WERI-Rb-1 (cell line): Measurements from ENCODE around the gene SOX18.

Source experiments
- DNase-seq: peaks from one replicate; pipeline ENCODE4 v3.0.0-alpha.2; 2020
- H3K27ac ChIP-seq: fragments of 250-450 bp; sonication (Bioruptor Pico); 2 replicates; pipeline ENCODE4 v1.5.1; 2020; ENCODE audit warnings: mild to moderate bottlenecking, moderate library complexity
- H3K27me3 ChIP-seq: fragments of 250-450 bp; sonication (Bioruptor Pico); 2 replicates; pipeline ENCODE4 v1.5.1; 2021; ENCODE audit warnings: mild to moderate bottlenecking, low read depth, moderate library complexity; ENCODE audit not compliant: insufficient read depth, severe bottlenecking
- H3K36me3 ChIP-seq: fragments of 250-450 bp; sonication (Bioruptor Pico); 2 replicates; pipeline ENCODE4 v1.5.1; 2020; ENCODE audit warnings: mild to moderate bottlenecking, moderate library complexity
- H3K4me3 ChIP-seq: 2 replicates; pipeline ENCODE4 v1.5.1; 2011; ENCODE audit warnings: low read depth, mild to moderate bottlenecking, control low read depth, low read length
- H3K9me3 ChIP-seq: fragments of 250-450 bp; sonication (Bioruptor Pico); 2 replicates; pipeline ENCODE4 v1.5.1; 2021; ENCODE audit warnings: mild to moderate bottlenecking, moderate library complexity; ENCODE audit not compliant: severe bottlenecking
- TF ChIP-seq, protein P1 (sequence below): IDR thresholded peaks from 2 replicates; pipeline ENCODE4 v1.5.1; 2011; ENCODE audit warnings: low read depth, mild to moderate bottlenecking, control low read depth, inconsistent platforms, low read length

Gene SOX18

DNA sequence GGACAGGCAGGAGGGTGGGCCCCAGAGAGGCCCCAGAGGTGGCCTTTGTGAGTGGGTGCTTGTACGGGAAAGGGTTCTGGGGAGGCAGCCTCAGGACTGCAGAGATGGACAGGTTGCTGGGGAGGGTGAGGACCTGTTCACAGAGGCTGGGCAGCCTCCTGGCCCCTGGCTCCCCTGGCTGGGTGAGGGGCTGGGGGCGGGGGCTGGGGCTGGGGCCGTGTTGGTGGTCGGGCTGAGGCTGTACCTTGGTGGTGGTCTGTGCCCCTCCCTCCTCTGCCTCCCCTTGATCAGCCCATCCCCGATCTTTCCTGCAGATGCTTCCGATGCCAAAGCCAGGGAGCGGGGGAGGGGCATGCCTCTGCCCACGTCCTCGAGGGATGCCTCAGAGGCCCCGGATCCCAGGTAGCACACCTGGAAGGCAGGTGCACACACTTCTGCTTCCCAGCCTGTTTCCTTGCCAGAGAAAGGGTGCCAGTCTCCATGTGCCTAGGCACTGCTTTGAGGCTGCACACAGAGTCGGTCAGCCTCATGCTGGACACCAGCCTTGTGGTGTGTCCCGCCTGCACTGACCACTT, 18.4 kb upstream of the SOX18 start:
- DNase-seq = no peak
- TF ChIP-seq, protein P1, sequence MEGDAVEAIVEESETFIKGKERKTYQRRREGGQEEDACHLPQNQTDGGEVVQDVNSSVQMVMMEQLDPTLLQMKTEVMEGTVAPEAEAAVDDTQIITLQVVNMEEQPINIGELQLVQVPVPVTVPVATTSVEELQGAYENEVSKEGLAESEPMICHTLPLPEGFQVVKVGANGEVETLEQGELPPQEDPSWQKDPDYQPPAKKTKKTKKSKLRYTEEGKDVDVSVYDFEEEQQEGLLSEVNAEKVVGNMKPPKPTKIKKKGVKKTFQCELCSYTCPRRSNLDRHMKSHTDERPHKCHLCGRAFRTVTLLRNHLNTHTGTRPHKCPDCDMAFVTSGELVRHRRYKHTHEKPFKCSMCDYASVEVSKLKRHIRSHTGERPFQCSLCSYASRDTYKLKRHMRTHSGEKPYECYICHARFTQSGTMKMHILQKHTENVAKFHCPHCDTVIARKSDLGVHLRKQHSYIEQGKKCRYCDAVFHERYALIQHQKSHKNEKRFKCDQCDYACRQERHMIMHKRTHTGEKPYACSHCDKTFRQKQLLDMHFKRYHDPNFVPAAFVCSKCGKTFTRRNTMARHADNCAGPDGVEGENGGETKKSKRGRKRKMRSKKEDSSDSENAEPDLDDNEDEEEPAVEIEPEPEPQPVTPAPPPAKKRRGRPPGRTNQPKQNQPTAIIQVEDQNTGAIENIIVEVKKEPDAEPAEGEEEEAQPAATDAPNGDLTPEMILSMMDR = no peak
- Histone ChIP-seq H3K36me3 (no peaks in the 10 kb centered on the region), H3K27me3 (no peaks in the 10 kb centered on the region), H3K27ac (no peak overlapping the region), H3K4me3 (no peak overlapping the region), H3K9me3 (no peaks in the 10 kb centered on the region)

DNA sequence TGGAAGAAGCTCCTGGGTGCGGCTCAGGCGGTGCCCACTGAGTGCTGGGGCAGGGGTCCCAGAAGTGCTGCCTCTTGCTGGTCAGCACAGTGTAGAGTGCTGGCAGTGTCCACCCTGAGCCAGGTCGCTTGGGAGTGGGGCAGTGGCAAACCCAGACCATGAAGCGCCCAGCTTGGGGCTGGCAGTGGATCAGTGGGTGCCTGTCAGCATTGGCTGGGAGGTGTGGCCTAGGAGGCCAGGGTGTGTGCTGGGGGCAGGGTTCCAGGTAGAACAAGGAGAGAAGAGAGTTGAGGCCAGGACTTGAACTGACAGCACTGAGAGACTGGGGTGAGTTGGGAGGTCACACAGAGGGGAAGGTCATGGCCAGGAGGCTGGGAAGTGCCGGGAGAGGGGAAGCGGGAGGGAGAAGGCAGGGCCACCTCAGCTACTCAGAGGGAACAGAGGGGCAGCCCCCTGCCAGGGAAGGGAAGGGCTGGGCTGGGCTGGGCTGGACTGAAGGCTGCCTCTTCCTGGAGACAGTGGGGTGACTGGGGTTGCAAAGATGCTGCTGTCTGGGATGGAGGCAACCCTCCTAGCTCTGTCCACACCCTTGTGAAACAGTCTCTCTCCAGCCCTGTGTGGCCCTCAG, 17.7 kb upstream of the SOX18 start:
- Histone ChIP-seq H3K36me3 (no peaks in the 10 kb centered on the region), H3K4me3 (no peak overlapping the region), H3K9me3 (no peaks in the 10 kb centered on the region), H3K27ac (no peak overlapping the region), H3K27me3 (no peaks in the 10 kb centered on the region)
- DNase-seq = no peak
- TF ChIP-seq, protein P1 = no peak

DNA sequence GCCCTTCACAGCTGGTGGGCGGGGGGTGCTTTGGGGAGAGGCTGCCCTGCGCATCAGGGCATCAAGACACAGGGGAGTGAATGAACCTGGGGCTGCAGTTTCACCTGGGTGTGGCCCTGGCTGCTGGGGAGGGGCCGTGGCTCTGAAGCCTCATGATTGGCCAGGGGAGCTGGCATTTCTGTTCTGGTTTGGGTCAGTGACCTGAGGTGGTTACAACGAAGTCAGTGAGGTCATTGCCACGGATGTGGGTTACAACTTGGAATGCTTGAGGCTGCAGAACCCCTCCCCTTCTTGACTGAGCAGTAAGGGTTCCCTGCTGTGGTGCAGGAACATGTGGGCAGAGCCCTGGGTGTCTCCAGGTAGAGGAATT, 16.5 kb upstream of the SOX18 start:
- no peak overlapping the region for H3K27ac ChIP-seq
- no peaks in the 10 kb centered on the region for H3K9me3 ChIP-seq
- H3K27me3 ChIP-seq = no peaks in the 10 kb centered on the region
- H3K36me3 ChIP-seq = no peaks in the 10 kb centered on the region
- DNase-seq = no peak
- H3K4me3 ChIP-seq = no peak overlapping the region
- TF ChIP-seq, protein P1 = no peak

DNA sequence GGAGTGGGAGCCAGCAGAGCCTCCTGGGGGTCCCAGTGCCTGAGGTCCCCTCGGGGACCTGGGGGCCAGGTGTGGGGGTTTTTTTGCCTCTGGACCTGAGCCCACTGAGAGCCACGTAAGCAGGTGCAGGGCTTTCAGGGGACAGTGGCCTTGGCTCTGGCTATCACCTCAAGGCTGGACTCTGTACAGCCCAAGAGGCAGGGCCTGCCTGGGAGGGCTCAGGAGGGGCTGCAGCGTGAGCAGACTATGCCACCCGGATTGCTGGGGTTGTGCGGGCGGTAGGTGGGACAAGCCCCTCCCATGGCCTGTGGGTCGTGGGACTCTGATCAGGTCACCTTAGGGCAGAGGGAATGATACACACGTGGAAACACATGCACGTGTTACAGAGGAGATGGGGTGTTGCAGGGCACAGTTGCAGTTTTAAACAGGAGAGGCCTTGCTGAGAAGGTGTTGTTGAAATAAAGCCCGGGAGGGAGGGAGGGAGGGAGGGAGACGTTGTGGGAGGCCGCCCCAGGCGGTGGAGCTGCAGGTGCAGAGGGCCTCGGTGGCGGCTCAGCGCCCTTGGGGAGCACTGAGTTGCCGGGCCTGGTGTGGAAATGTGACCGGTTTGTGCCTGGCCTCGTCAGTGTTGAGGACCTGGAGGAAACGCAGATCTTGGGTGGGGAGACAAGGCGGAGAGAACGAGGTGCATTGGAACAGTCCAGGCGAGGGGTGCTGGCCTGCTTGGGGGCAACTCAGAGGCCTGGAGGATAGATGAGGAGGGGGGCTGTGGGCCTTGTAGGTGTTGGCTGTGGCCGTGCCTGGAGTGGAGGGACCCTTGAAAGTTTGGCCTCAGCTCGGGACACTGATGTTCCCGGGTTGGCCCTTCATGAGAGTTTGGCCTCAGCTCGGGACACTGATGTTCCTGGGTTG, 15.9 kb upstream of the SOX18 start:
- no peak for DNase-seq
- TF ChIP-seq, protein P1 = no peak
- Histone ChIP-seq H3K27ac (no peak overlapping the region), H3K4me3 (no peak overlapping the region), H3K9me3 (no peaks in the 10 kb centered on the region), H3K36me3 (no peaks in the 10 kb centered on the region), H3K27me3 (no peaks in the 10 kb centered on the region)

DNA sequence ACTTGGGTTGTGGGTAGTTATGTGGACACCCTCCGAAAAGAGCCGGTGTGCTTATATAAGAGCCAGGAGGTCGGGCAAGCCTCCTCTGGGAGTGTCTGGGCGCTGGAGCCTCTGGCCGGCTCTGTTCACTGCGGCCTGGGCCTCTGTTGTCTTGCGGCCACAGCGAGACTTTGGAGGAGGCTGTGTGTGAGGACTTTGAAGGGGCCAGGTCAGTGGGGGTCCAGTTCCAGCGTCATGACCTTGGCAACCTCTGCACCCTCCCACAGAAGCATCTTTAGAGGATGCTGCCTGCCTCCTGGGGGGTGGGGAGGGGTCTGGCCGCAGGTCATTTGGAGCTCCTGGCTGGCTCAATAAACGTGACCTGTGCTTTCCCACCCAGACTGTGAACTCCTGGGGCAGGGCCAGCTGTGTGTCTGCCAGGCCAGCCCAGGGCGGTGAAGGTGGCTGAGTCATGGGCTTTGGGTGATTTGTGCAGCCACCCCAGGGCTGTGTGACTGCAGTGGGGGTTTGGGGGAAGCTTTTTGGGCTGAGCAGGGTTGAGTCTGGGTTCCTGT, 14.8 kb upstream of the SOX18 start:
- DNase-seq = no peak
- no peaks in the 10 kb centered on the region for H3K9me3 ChIP-seq
- no peak overlapping the region for H3K4me3 ChIP-seq
- TF ChIP-seq, protein P1 = no peak
- H3K27ac ChIP-seq = no peak overlapping the region
- no peaks in the 10 kb centered on the region for H3K27me3 ChIP-seq
- no peaks in the 10 kb centered on the region for H3K36me3 ChIP-seq
